SHP77 treated with DMSO at 0.1 percent for 48 hours (cell line): ENCODE measurements around the gene ORM2.

Experiments used
- DNase-seq: peaks from one replicate; lab custom pipeline; 2025; lab: John Stamatoyannopoulos, UW

The ORM2 gene

GRCh38 chr9:114294664-114295063 lies 35.0 kb upstream of the ORM2 start:
- no peak for DNase-seq

DNA sequence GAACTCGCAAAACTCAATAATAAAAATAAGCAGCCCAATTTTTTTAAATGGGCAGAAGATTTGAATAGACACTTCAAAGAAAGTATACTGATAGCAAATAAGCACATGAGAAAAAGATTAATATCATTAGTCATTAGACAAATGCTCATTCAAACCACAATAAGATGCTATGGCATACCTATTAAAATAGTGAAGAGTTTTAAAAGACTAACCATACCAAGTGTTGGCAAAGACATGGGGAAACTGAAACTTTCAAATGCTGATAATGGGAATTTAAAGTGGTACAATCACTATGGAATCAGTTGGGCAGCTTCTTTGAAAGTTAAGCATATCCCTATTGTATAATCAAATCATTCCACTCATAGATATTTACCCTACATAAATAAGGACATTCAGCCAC lies 33.3 kb upstream of the ORM2 start:
- no peak for DNase-seq

- DNase-seq: no peak
Measured at GRCh38 chr9:114299286-114300152, 30.1 kb upstream of the ORM2 start.

DNA sequence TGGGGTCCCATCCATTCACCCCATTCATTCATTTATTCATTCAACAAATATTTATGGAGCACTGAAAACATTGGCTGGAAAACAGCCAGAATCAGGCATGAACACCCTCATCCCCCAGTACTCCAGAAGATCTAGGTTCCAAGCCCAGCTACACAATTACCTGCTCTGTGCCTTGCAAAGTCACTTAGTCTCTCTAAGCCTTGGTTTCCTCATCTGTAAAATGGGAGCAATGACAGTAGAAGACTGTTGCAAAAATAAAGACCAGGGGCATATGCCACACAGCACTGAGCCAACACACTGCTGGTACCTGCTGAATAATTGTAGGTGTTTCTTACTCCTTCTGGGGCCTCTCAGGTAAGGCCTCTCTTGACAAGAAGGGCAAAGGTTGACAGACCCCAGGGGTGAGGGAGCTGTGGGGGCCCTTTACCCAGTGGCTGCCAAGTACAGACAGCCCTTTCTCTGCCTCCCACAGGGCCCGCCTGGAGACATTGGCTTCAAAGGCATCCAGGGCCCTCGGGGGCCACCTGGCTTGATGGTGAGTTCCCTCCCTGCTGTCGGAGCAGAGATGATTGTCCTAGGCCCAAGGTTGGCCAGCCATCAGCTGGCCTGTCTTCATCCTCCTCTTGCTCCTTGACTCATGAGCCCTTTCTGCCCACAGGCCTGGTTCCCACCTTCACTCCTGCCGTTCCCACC lies 29.4 kb upstream of the ORM2 start:
- DNase-seq: no peak

- no peak for DNase-seq
Measured at GRCh38 chr9:114300846-114301797, 28.5 kb upstream of the ORM2 start.

DNA sequence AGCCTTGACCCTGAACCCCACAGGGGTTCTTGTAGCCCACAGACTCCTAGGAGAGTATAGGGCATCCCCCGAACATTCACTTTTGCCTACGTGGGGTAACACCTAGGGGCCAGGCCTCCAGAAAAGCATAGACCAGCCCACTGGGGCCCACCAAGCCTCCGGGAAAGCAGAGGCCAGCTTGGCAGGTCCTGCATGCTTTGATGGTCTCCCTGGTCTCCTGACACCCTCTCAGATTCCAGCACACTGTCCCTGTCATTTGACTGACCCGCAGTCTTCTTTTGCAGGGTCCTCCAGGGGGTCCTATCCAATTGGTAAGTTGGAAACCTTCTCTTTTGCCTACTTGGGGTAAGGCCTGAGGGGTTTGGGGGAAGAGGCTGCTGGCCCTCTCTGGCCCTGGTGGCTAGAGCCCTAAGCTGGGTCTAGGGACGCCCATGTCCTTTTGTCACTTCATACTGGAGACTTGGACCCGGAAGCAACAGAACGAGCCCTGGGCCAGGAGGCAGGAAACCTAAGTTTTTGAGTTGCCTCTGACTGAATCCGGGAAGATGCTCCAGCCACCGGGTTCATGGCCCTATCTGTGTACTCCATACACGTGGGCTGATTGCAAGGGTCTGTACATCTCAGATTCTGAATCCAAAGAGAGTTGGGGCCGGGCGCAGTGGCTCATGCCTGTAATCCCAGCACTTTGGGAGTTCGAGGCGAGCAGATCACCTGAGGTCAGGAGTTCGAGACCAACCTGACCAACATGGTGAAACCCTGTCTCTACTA lies 27.7 kb upstream of the ORM2 start:
- DNase-seq: no peak

GRCh38 chr9:114302727-114303126 lies 26.9 kb upstream of the ORM2 start:
- no peak for DNase-seq

GRCh38 chr9:114303571-114303970 lies 26.1 kb upstream of the ORM2 start:
- DNase-seq: no peak

DNA sequence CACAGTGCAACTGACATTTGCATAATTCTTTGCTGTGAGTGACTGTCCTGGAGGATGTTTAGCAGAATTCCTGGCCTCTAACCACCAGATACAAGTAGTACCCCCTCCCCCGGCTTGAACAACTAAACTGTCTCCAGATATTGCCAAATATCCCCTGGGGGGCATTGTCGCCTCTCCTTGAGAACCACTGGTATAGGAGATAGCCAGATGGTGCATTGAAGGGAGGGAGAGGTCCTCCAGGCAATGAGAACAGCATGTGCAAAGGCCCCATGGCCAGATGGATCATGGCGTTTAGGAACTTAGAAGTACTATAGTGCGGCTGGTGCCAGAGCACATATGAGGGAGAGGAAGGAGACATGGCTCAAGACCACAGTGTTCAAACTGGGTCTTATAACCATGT lies 25.7 kb upstream of the ORM2 start:
- DNase-seq: no peak

DNA sequence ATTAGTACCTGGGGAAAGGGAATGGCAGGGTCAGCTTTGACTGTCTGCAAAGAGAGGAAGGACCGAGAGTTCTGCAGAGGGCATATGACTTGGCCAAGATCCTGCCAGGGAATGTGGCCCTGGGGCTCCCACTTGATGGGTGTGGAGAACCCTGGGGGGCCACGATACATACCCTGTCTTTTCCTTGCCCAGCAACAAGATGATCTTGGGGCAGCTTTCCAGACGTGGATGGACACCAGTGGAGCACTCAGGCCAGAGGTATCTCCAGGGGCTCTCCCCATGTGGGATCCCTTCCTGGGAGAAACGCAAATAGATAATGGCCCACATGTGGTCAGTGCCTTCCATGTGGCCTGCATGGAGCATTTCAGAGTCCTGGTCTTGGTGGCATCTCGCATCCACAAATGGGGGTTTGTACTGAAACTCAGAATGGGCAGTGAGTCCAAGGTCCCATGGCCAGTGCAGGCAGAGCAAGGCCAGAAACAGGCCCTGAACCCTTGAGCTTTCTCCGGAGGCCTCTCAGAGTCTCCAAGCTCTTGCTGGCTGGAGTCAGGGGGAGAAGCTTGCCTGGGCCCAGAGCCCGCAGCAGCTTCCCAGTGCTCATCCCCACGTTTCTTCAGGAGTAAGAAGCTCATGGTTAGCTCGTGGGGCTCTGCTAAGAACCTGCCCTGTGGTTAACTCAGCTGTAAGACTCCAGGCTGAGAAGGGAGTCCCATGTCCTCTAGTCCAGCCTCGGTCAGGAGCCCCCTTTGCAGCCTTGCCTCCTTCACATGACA lies 25.1 kb upstream of the ORM2 start:
- no peak for DNase-seq

DNA sequence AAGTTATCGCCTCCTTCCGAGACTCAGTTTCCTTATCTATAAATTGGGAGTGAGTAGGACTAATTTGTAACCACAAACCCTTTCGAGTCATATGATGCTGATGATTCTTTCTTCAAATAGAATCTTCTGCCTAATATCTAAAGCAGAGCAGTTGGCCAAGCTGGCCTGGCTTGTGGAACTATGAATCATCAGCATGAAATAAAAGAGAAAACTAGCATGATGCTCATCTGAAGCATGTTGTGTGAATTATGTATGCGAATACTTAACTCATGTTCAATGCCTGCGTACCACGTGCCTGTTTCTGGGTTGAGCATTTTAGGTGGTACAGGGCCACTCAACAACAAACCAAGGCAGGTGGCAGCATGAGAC lies 21.8 kb upstream of the ORM2 start:
- no peak for DNase-seq

DNA sequence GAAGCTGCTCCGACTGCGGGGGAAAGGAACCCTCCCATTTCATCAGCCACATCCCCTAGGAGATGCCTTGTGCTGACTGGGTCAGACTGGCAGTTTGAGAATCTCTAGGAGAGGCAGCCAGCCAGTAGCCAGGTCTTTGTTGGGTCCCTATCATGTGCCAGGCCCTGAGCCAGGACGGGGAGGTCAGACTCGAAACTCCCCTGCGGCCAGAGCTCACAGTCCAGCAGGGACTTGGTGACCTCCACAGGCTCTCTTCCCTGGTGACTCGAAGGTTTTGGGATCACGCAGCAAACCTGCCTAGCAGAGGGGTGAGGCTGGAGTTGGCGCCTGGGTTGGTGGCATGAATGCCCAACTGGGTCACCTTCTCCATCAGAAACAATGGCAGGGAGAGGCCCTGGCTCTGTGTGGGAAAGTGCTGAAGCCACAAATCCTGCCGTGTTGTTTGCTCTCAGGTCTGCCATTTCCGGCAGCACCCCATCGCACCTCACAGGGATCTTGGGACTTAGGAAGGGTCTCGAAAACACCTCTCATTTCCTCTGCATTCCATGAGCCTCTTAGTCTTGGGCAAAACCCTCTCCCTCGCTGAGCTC lies 21.2 kb upstream of the ORM2 start:
- DNase-seq: no peak

- DNase-seq: no peak
Measured at GRCh38 chr9:114309096-114309495, 20.6 kb upstream of the ORM2 start.

- no peak for DNase-seq
Measured at GRCh38 chr9:114310471-114311450, 18.9 kb upstream of the ORM2 start.

DNA sequence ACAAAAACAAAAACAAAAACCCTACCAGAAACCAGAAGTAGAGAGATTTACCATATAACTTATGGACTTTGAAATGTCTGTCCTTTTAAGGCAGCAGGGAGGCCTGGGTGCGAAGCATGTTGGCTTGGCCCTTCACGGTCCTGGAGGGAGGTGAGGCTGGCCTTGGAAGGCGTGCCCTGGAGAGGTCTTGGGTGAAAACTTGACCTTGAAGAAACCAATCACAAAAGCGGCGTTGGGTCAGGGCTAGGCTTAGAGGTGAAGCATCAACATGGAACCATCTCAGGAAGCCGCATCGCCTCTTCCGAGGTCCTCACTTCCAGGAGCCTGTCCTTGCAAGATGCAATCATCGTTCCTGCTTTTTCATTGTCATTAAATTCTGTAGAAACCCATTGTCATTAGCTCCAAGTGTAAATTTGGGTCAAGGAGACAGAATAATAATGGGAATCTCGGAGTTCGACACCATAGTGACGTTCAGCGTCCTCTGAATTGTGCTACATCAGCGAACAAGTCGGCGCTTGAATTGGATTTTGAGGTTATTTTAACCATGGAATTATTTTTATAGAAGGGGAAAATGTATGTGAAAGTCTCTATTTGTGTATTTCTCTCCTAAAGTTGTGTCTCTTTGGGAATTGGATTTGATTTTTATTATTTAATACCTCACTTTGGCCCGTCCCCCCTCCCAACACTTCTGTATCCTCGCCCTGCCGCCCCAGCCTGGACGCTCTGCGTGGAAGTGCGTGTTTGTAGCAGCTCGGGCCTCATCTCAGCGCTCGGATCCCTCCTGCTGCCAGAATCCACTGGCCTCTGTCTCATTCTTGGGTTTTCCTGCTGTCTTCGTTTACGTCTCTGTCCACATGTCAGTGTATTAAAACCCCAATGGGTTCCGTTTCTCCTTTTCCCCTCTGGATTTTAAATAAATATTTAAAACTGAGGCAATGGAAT lies 17.8 kb upstream of the ORM2 start:
- DNase-seq: no peak

DNA sequence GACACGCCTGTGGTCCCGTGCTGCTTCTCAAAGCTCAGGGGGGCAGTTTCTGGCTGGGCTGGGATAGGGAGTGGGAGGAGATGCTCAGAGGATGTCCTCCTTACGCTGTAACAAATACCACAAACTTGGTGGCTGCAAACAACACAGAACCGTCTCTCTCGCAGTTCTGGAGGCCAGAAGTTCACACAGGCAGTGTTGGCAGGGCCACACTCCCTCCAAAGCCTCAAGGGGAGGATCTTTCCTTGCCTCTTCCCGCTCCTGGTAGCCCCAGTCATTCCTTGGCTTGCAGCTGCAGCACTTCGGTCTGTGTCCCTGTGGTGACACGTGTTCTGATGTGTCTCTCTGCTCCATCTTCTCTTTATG lies 17.2 kb upstream of the ORM2 start:
- DNase-seq: no peak

DNA sequence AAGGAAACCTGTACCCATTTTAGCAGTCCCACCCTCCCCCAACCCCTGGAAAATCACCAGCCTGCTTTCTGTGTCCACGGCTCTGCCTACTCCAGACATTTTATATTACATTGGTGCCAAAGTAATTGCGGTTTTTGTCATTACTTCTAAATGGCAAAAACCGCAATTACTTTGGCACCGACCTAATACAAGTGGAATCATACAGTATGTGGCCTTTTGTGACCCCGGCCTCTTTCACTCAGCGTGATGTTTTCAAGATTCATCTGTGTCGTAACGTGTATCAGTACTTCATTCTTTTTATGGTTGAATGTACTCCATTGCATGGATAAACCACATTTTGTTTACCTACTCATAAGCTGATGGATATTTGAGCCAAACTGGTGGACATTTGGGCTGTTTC lies 16.5 kb upstream of the ORM2 start:
- DNase-seq: no peak

DNA sequence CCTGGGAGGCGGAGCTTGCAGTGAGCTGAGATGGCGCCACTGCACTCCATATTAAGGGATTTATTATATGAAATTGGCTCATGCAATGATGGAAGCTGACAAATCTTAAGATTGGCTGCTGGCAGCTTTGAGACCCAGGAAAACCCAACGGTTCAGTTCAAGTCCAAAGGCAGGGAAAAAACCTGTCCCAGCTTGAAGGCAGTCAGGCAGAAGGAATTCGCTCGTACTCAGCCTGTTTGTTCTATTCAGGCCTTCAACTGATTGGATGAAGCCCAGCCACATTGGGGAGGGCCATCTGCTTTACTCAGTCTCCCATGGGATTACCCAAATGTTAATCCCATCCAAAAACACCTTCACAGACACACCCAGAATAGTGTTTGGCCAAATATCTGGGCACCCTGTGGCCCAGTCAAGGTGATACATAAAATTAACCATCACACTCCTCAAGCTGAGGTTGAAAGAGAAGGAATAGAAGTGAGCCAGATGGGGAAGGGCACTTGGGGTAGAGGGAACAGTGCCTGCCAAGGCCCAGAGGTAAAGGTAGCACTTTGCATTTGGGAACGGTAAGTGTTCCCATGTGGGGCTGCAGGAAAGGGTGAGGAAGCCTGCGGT lies 15.3 kb upstream of the ORM2 start:
- no peak for DNase-seq
